ENCODE measurements around the gene TMED10.

DNA sequence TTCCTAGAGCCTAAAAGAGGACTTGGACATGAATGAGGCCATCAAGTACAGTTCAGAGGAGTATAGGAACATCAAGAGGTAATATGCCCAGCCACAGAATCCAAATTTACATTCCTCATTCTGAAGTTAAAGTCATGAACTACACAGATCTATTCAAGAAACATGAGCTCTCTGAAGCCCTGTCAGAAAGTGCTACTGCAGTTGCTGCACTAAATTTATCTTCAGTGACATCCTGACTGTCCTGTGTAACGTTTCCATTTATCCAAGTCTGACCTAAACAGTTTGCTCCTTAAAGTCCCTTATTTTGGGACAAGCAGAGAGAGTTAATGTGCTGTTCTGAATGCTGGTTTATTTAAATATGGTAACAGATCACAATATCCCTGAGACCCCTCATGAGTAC is 77.7 kb downstream of the TMED10 start:
- TF ChIP-seq, protein P1, sequence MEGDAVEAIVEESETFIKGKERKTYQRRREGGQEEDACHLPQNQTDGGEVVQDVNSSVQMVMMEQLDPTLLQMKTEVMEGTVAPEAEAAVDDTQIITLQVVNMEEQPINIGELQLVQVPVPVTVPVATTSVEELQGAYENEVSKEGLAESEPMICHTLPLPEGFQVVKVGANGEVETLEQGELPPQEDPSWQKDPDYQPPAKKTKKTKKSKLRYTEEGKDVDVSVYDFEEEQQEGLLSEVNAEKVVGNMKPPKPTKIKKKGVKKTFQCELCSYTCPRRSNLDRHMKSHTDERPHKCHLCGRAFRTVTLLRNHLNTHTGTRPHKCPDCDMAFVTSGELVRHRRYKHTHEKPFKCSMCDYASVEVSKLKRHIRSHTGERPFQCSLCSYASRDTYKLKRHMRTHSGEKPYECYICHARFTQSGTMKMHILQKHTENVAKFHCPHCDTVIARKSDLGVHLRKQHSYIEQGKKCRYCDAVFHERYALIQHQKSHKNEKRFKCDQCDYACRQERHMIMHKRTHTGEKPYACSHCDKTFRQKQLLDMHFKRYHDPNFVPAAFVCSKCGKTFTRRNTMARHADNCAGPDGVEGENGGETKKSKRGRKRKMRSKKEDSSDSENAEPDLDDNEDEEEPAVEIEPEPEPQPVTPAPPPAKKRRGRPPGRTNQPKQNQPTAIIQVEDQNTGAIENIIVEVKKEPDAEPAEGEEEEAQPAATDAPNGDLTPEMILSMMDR (IDR thresholded peaks at IDR 0.05): no peak
- no peak for TF ChIP-seq POLR2A (IDR thresholded peaks at IDR 0.05)

All from right lobe of liver (tissue), 4 donors.